GM18498 (cell line): Measurements from ENCODE around the gene IDH3A.

Experiments used
- ATAC-seq: cut with Tn5 transposase; IDR thresholded peaks from one replicate; pipeline ENCODE4 v1.9.1; 2021; ENCODE audit warnings: mild to moderate bottlenecking, moderate library complexity; ENCODE audit not compliant: unreplicated experiment

IDH3A gene

DNA sequence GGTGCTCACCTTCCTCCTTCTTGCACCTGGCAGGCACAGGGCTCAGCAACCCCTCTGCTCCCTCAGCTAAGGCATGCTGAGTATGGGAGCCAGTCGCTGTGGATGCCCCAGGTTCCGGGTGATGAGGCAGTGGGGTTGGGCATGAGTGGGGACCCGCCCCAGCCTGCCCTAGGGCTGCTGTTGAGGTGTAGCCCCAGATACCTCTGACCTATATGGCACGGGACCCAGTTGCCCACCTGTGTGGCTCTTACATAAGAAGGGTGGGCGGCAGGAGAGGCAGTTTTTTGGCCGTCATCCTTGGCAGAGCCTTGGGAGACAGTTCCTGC is 64.2 kb downstream of the IDH3A start:
- no peak for ATAC-seq

GRCh38 chr15:78213956-78214355 is 64.8 kb downstream of the IDH3A start:
- ATAC-seq, result no peak

DNA sequence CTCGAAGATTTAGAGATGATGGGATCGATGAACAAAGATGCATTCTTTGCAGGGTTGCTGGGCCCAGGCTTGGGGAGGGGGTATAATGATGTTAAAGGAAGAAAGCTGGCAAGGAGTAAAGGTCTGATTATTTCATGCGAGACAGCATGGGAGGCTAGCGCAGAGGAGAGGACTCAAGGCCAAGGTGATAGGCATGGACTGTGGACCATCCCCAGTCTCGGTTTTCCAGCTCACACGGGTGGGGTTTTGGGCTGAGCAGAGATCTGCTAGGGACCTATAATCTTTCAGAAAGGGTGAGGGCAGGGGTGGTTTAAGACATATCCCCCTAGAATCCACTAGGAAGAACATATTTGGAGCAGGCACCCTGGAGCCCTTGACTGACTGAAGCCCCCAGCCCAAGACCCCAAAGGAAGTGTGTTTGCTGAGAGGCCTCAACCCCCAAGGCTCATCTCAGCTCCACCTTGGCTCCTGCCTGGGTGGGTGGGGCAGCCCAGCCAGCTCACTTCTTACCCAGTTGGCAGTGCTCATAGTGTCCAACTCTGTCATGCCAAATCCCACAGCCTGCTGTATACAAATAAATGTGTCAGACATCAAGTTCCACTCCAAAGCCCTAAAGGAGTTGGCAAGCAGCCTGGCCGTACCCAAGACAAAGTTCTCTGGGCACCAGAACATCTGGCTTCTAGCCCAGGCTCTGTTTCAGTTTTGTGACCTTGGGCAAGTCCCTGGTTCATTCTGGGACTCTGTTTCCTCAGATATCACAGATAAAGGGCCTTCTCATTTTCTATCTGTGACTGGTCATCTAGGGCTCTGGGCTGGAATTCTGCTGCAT is 67.3 kb downstream of the IDH3A start:
- ATAC-seq, result no peak

GRCh38 chr15:78220713-78221112 is 71.6 kb downstream of the IDH3A start:
- no peak for ATAC-seq
